ENCODE measurements around the gene RAB35. TPM values are rescaled to one million over a fixed set of nuclear protein-coding genes. Genes with fewer than 3 reads are reported as not detected.

The RAB35 gene
- 10 to 100 TPM; 31.5 to 39.5 (median 33.8) TPM for total RNA-seq

GRCh38 chr12:120116441-120116791, at the start of gene RAB35:
Gene RAB35, minus strand, starts transcription at chr12:120116753. Its CDS starts 103 bp downstream, at chr12:120116650.
- DNase-seq (ENCODE audit: low spot score in 2 of 2), result no peak
- peak within 1 kb of the TSS; percentile 71 for H3K4me3 ChIP-seq (ENCODE audit: low read depth, poor library complexity, severe bottlenecking)
- intact Hi-C loops (cut with DNase I; ENCODE audit: low total_unique reads), result no loop called here
- TF ChIP-seq POLR2A (IDR thresholded peaks at IDR 0.05) (no peak), CTCF (IDR thresholded peaks at IDR 0.05) (no peak)
- 0% methylated on average over 1 to 6 of the region's 50 CpGs for WGBS, 2 donors

- intact Hi-C loops (cut with DNase I; ENCODE audit: low total_unique reads), result no loop called here
- WGBS, 2 donors, result 85 to 88% methylated on average over 8 to 11 of the region's 11 CpGs
- TF ChIP-seq CTCF (IDR thresholded peaks at IDR 0.05), result no peak
- no peak for TF ChIP-seq POLR2A (IDR thresholded peaks at IDR 0.05)
- DNase-seq (ENCODE audit: low spot score in 2 of 2), result no peak
- H3K4me3 ChIP-seq (ENCODE audit: low read depth, poor library complexity, severe bottlenecking), result no peak overlapping the region
Measured at GRCh38 chr12:120164293-120164692, 47.7 kb upstream of the RAB35 start.

GRCh38 chr12:120162763-120163162, 46.2 kb upstream of the RAB35 start:
- intact Hi-C loops (cut with DNase I; ENCODE audit: low total_unique reads), result no loop called here
- no peak for DNase-seq (ENCODE audit: low spot score in 2 of 2)
- 83 to 87% methylated on average over 8 of the region's 8 CpGs for WGBS, 2 donors
- TF ChIP-seq CTCF (IDR thresholded peaks at IDR 0.05) (no peak), POLR2A (IDR thresholded peaks at IDR 0.05) (no peak)
- no peak overlapping the region for H3K4me3 ChIP-seq (ENCODE audit: low read depth, poor library complexity, severe bottlenecking)

GRCh38 chr12:120161852-120162251, 45.3 kb upstream of the RAB35 start:
- H3K4me3 ChIP-seq (ENCODE audit: low read depth, poor library complexity, severe bottlenecking), result no peak overlapping the region
- no peak for DNase-seq (ENCODE audit: low spot score in 2 of 2)
- intact Hi-C loops (cut with DNase I; ENCODE audit: low total_unique reads), result no loop called here
- TF ChIP-seq CTCF (IDR thresholded peaks at IDR 0.05) (no peak), POLR2A (IDR thresholded peaks at IDR 0.05) (no peak)
- WGBS, 2 donors, result 94 to 95% methylated on average over 11 of the region's 11 CpGs

- WGBS, 2 donors, result 91 to 93% methylated on average over 12 of the region's 12 CpGs
- H3K4me3 ChIP-seq (ENCODE audit: low read depth, poor library complexity, severe bottlenecking), result no peak overlapping the region
- no peak for DNase-seq (ENCODE audit: low spot score in 2 of 2)
- intact Hi-C loops (cut with DNase I; ENCODE audit: low total_unique reads), result no loop called here
- TF ChIP-seq POLR2A (IDR thresholded peaks at IDR 0.05) (no peak), CTCF (IDR thresholded peaks at IDR 0.05) (no peak)
Measured at GRCh38 chr12:120159509-120160237, 43.1 kb upstream of the RAB35 start.

GRCh38 chr12:120158351-120158750, 41.8 kb upstream of the RAB35 start:
- DNase-seq (ENCODE audit: low spot score in 2 of 2), result no peak
- no peak for TF ChIP-seq POLR2A (IDR thresholded peaks at IDR 0.05)
- no peak for TF ChIP-seq CTCF (IDR thresholded peaks at IDR 0.05)
- 94 to 96% methylated on average over 10 of the region's 10 CpGs for WGBS, 2 donors
- H3K4me3 ChIP-seq (ENCODE audit: low read depth, poor library complexity, severe bottlenecking), result no peak overlapping the region
- intact Hi-C loops (cut with DNase I; ENCODE audit: low total_unique reads), result no loop called here

All from lower leg skin (tissue), 4 donors.